HepG2 (cell line): ENCODE measurements around the gene ARCN1. TPM values are rescaled to one million over a fixed set of nuclear protein-coding genes. Genes with fewer than 3 reads are reported as not detected.
"Not testable (repeated sequence)": the region's sequence is repeated elsewhere in the genome, so short reads cannot be mapped to it uniquely, and the experiment has no call there.

Experiments used
- ATAC-seq: fragments of 200-7000 bp; cut with Tn5 transposase; 3 replicates; pipeline ENCODE4 v1.9.1; 2020; ENCODE audit warnings: mild to moderate bottlenecking, moderate library complexity
- BruUV-seq: library from RNA; stranded (reverse); fragments of 400-500 nt; replicated peaks from 2 replicates; lab custom pipeline; 2021; lab: Mats Ljungman, UMichigan
- CTCF ChIA-PET: fragments of 300-600 bp; formaldehyde crosslinking; extraction: SDS; loops from one replicate; lab custom pipeline; 2021; ENCODE audit warnings: low total read pairs, inconsistent platforms, low intra/inter-chr PET ratio; lab: Yijun Ruan, JAX
- POLR2A ChIA-PET: fragments of 350-600 bp; sonication (Branson Sonifier 250); formaldehyde crosslinking; loops from one replicate; lab custom pipeline; 2020; ENCODE audit warnings: antibody characterized with exemption, inconsistent platforms; lab: Yijun Ruan, JAX
- DNase-seq: peaks from one replicate; pipeline ENCODE4 v3.0.0-alpha.2; 2015; ENCODE audit warnings: low spot score
- FAIRE-seq: peaks from 3 replicates; lab custom pipeline; 2011; peaks lifted over from hg19 to GRCh38; lab: Jason Lieb, UNC
- H2AFZ ChIP-seq: one replicate; pipeline ENCODE4 v1.6.1; 2011; ENCODE audit warnings: low read length, inconsistent platforms
- H3K27ac ChIP-seq: fragments of 300-600 bp; 3 replicates; pipeline ENCODE4 v1.8.0; 2011; ENCODE audit warnings: mixed run types, mild to moderate bottlenecking, mixed read lengths, low read length, inconsistent platforms; ENCODE audit not compliant: insufficient read depth; ENCODE audit errors: extremely low read length
- H3K27me3 ChIP-seq, 2 experiments: fragments of 200-600 bp in 1 of 2; 2 replicates in 1 of 2; 3 replicates in 1 of 2; pipeline versions ENCODE4 v1.6.0 to v1.8.0; 2011; ENCODE audit warnings: low read length in 2 of 2, mild to moderate bottlenecking in 2 of 2, moderate library complexity in 2 of 2, inconsistent platforms in 1 of 2; ENCODE audit not compliant: insufficient read depth in 2 of 2, control insufficient read depth in 1 of 2
- H3K36me3 ChIP-seq, 2 experiments: fragments of 200-600 bp in 1 of 2; replicated peaks in 1 of 2; 2 replicates in 1 of 2; 3 replicates in 1 of 2; pipeline versions ENCODE4 v1.5.1 to v1.8.0; 2011; ENCODE audit warnings: low read length in 2 of 2, inconsistent platforms in 1 of 2; ENCODE audit not compliant: insufficient read depth in 2 of 2, control insufficient read depth in 1 of 2
- H3K4me1 ChIP-seq: 2 replicates; pipeline ENCODE4 v1.5.1; 2012; ENCODE audit warnings: low read length, inconsistent platforms; ENCODE audit not compliant: insufficient read depth
- H3K4me2 ChIP-seq: 2 replicates; pipeline ENCODE4 v1.6.0; 2011; ENCODE audit warnings: low read depth, low read length, inconsistent platforms
- H3K4me3 ChIP-seq, 3 experiments: fragments of 200-600 bp in 1 of 3; sonication (generic), shearing (Covaris generic) in 1 of 3; replicated peaks in 1 of 3; 2 replicates each; pipeline ENCODE4 v1.5.1; 2011 to 2016; ENCODE audit warnings: low read length in 3 of 3, inconsistent platforms in 2 of 3, low read depth in 2 of 3, mild to moderate bottlenecking in 2 of 3, control low read depth in 1 of 3, mixed read lengths in 1 of 3; ENCODE audit not compliant: insufficient read depth in 1 of 3
- H3K79me2 ChIP-seq: one replicate; pipeline ENCODE4 v1.6.1; 2011; ENCODE audit warnings: low read length, inconsistent platforms; ENCODE audit not compliant: insufficient read depth
- H3K9ac ChIP-seq: 2 replicates; pipeline ENCODE4 v1.6.0; 2011; ENCODE audit warnings: mild to moderate bottlenecking, low read depth, low read length, inconsistent platforms; ENCODE audit not compliant: insufficient read depth
- H3K9me3 ChIP-seq: 2 replicates; pipeline ENCODE4 v1.5.1; 2012; ENCODE audit warnings: mild to moderate bottlenecking, low read length
- H4K20me1 ChIP-seq: 2 replicates; pipeline ENCODE4 v1.6.0; 2011; ENCODE audit warnings: inconsistent platforms, mild to moderate bottlenecking, low read length, moderate library complexity; ENCODE audit not compliant: insufficient read depth
- HOMEZ ChIP-seq: IDR thresholded peaks from 2 replicates; pipeline ENCODE4 v1.6.1; 2016; ENCODE audit warnings: low read depth
- MEF2D ChIP-seq: sonication (generic); formaldehyde crosslinking; IDR thresholded peaks from 2 replicates; pipeline ENCODE4 v1.5.1; 2020; ENCODE audit warnings: mild to moderate bottlenecking, missing genetic modification reagents
- RAD21 ChIP-seq: fragments of 450-650 bp; formaldehyde crosslinking; IDR thresholded peaks from 2 replicates; pipeline ENCODE4 v1.5.0; 2020; ENCODE audit warnings: mild to moderate bottlenecking
- TFDP2 ChIP-seq: sonication (generic); formaldehyde crosslinking; IDR thresholded peaks from 2 replicates; pipeline ENCODE4 v1.4.0; 2020; ENCODE audit warnings: missing genetic modification reagents
- TOE1 ChIP-seq: sonication (generic); formaldehyde crosslinking; IDR thresholded peaks from 2 replicates; pipeline ENCODE4 v1.4.0; 2020; ENCODE audit warnings: mild to moderate bottlenecking, missing genetic modification reagents
- ZBTB7A ChIP-seq: sonication (generic); formaldehyde crosslinking; IDR thresholded peaks from 2 replicates; pipeline ENCODE4 v1.8.0; 2022; ENCODE audit warnings: mild to moderate bottlenecking, missing genetic modification reagents
- ZNF878 ChIP-seq: sonication (generic); formaldehyde crosslinking; IDR thresholded peaks from 2 replicates; pipeline ENCODE4 v1.8.1; 2023; ENCODE audit warnings: mild to moderate bottlenecking, missing genetic modification reagents, moderate library complexity
- in situ Hi-C: cut with HindIII; loops from 2 replicates; pipeline ENCODE4 v1.10.0; 2017; ENCODE audit warnings: low pct_unique_long_range_greater_than_20kb; ENCODE audit not compliant: extremely low pct_ligation_motif_present
- intact Hi-C: fragments of 100-400 bp; cut with micrococcal nuclease; formaldehyde crosslinking; loops from one replicate; pipeline ENCODE4 v1.10.0; 2022; ENCODE audit not compliant: unreplicated experiment
- polyA plus RNA-seq, 8 experiments: library from polyadenylated mRNA; depleted of rRNA in 3 of 8; stranded (reverse) in 7 of 8; unstranded in 1 of 8; fragments of >200 nt; fragmentation: Illumina TruSeq in 4 of 8; extraction: Trizol in 4 of 8; gene quantifications; 2 replicates each; pipeline versions ENCODE4 v1.2.1 to v1.2.3, GENCODE V29; 2011 to 2016; ENCODE audit warnings: low read depth in 4 of 8, missing spikeins in 1 of 8, mixed read lengths in 1 of 8; ENCODE audit not compliant: insufficient read depth in 1 of 8
- total RNA-seq, 5 experiments: library from RNA; depleted of rRNA; stranded (reverse); fragments of >200 nt; fragmentation: Illumina TruSeq; extraction: Trizol; gene quantifications; 2 replicates each; pipeline ENCODE4 v1.2.3, GENCODE V29; 2016; ENCODE audit warnings: low read depth in 1 of 5

Gene ARCN1
- total and polyA plus RNA-seq, 2 of the 13 experiments (the other 11 are each of a cell fraction or from before 2014, with no cell fraction given), result 148 to 200 TPM

GRCh38 chr11:118574636-118575035 lies 2.4 kb downstream of the ARCN1 start (continued):
- TF ChIP-seq MEF2D (CRISPR knock-in tag) (no peak), TFDP2 (CRISPR knock-in tag) (no peak), ZBTB7A (CRISPR knock-in tag) (no peak), RAD21 (no peak), HOMEZ (CRISPR knock-in tag) (no peak), ZNF878 (CRISPR knock-in tag) (no peak), TOE1 (CRISPR knock-in tag) (no peak)

- not testable (repeated sequence) for BruUV-seq
Measured at GRCh38 chr11:118577995-118578394, 5.8 kb downstream of the ARCN1 start.

More at GRCh38 chr11:118577995-118578394, 5.8 kb downstream of the ARCN1 start:
- peaks cover 66% of the 10 kb centered on the region for H4K20me1 ChIP-seq
- in situ Hi-C loops, H3K4me2 ChIP-seq, ATAC-seq, CTCF ChIA-PET, H3K9ac ChIP-seq, DNase-seq, H3K9me3 ChIP-seq, H3K27me3 ChIP-seq, H2AFZ ChIP-seq, POLR2A ChIA-PET, FAIRE-seq, H3K27ac ChIP-seq, H3K4me3 ChIP-seq, intact Hi-C loops: not testable (repeated sequence)
- H3K4me1 ChIP-seq, result peaks cover 40% of the 10 kb centered on the region
- H3K36me3 ChIP-seq, result peaks cover 12 to 28% of the 10 kb centered on the region in 2 experiments; a peak in 4 of 5 replicates
- peaks cover 88% of the 10 kb centered on the region for H3K79me2 ChIP-seq
